Vagina (tissue), 2 donors: ENCODE results near the gene APOC3. TPM values are rescaled to one million over a fixed set of nuclear protein-coding genes. Genes with fewer than 3 reads are reported as not detected.

Experiments used
- DNase-seq, 2 donors: peaks; one replicate each; pipeline ENCODE4 v3.0.0-alpha.2; 2017; ENCODE audit errors: extremely low spot score in 2 of 2
- H3K27ac ChIP-seq: fragments of 200-600 bp; sonication (generic); one replicate; pipeline ENCODE4 v1.5.1; 2019
- H3K27me3 ChIP-seq: fragments of 200-600 bp; sonication (generic); one replicate; pipeline ENCODE4 v1.5.1; 2019
- H3K36me3 ChIP-seq, 2 donors: fragments of 200-600 bp; sonication (generic); one replicate each; pipeline ENCODE4 v1.5.1; 2017 to 2019
- H3K4me1 ChIP-seq: fragments of 200-600 bp; sonication (generic); one replicate; pipeline ENCODE4 v1.5.1; 2019
- H3K4me3 ChIP-seq, 2 donors: fragments of 200-600 bp; sonication (generic); 1 replicate in 1 of 2; 2 replicates in 1 of 2; pipeline ENCODE4 v1.5.1; 2016 to 2019
- H3K9me3 ChIP-seq: fragments of 200-600 bp; sonication (generic); one replicate; pipeline ENCODE4 v1.5.1; 2019
- POLR2AphosphoS5 ChIP-seq, 2 donors: sonication (generic); formaldehyde crosslinking; IDR thresholded peaks; one replicate each; pipeline ENCODE4 v1.9.0; 2017; ENCODE audit warnings: antibody characterized with exemption in 2 of 2, mild to moderate bottlenecking in 2 of 2, low read depth in 1 of 2; ENCODE audit not compliant: insufficient read depth in 1 of 2
- intact Hi-C: fragments of 100-400 bp; cut with DNase I; formaldehyde crosslinking; loops from one replicate; pipeline ENCODE4 v1.15.1; 2023
- total RNA-seq: library from RNA; depleted of rRNA; stranded (reverse); fragments of >200 nt; gene quantifications from one replicate; pipeline ENCODE4 v1.2.3, GENCODE V29; 2016

The APOC3 gene
- total RNA-seq, 1 donor from 2014 or later = not detected

DNA sequence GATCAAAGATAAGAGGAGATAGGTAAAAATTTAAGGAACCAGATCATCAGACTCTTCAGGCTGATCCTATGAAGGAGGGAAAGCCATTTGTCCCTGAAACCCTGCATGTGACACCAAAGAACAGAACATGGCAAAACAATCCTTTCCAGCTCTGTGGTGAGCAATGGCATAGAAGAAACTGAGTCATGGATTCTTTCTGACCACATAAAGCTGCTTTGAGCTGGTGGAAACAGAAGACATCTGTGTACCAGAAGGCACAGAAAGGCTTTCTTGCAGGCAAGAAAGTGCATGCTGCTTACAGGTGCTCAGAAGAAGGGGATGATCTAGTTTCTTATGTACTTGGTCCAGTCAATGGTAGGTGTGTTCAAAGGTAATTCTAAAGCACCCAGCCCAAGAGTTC is 52.7 kb downstream of the APOC3 start:
- DNase-seq = no peak
- intact Hi-C loops = no loop called here
- H3K36me3 ChIP-seq = no peaks in the 10 kb centered on the region
- H3K27ac ChIP-seq = no peak overlapping the region
- no peaks in the 10 kb centered on the region for H3K9me3 ChIP-seq
- no peak overlapping the region for H3K4me3 ChIP-seq
- H3K27me3 ChIP-seq = no peaks in the 10 kb centered on the region
- no peak for TF ChIP-seq POLR2AphosphoS5 (IDR thresholded peaks at IDR 0.05; ENCODE audit: insufficient read depth in 1 of 2, low read depth in 1 of 2)
- peaks cover 5% of the 10 kb centered on the region for H3K4me1 ChIP-seq

Other genes starting within 250 kb of the APOC3 start
- gene BUD13, start 56.9 kb upstream of the APOC3 start, total RNA-seq = 15.0 TPM
- 19.4 TPM for gene ZPR1, start 41.9 kb upstream of the APOC3 start, total RNA-seq
- gene APOA5, start 38.0 kb upstream of the APOC3 start, total RNA-seq = not detected
- not detected for gene APOA4, start 6.6 kb upstream of the APOC3 start, total RNA-seq
- gene APOA1, start 7.7 kb downstream of the APOC3 start, total RNA-seq = 2.2 TPM